ENCODE measurements around the gene UBE2L3. TPM values are rescaled to one million over a fixed set of nuclear protein-coding genes. Genes with fewer than 3 reads are reported as not detected.

The UBE2L3 gene
- total and polyA plus RNA-seq, 2 donors (not counting 1 experiment from before 2014, with no cell fraction given): 13.5 to 30.9 TPM

DNA sequence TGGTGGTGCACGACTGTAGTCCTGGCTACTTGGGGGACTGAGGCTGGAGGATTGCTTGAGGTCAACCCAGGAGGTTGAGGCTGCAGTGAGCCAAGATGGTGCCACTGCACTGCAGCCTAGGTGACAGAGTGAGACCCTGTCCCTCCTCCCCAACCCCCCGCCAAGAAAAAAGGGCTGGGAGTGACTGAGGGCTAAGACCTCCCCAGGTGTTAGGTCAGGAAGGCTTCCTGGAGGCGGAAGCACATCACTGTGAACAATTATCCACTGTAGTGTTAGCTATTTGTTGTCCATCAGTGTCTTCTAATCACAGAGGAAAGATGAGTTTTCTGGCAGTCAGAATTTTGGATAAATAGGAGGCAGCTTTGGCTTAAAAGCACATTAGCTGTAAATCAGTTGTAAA lies 53.5 kb downstream of the UBE2L3 start:
- Histone ChIP-seq H3K9me3 (ENCODE audit: control extremely low read depth in 1 of 3, control insufficient read depth in 2 of 3, insufficient read depth in 1 of 3, low read length in 2 of 3) (no peaks in the 10 kb centered on the region), H3K4me2 (replicated peaks; ENCODE audit: low read depth, low read length, poor library complexity, severe bottlenecking) (no peak overlapping the region), H3K27me3 (replicated peaks in 1 of 4; ENCODE audit: control extremely low read depth in 1 of 4, control insufficient read depth in 3 of 4, insufficient read depth in 4 of 4, low read length in 3 of 4) (no peaks in the 10 kb centered on the region), H3K4me1 (ENCODE audit: control insufficient read depth in 2 of 2, insufficient read depth in 2 of 2, low read length in 2 of 2) (peaks cover 3 to 14% of the 10 kb centered on the region in 2 donors), H3K36me3 (replicated peaks in 1 of 2; ENCODE audit: control extremely low read depth in 1 of 2, control insufficient read depth in 1 of 2, extremely low read depth in 1 of 2, insufficient read depth in 2 of 2, low read length in 1 of 2) (peaks cover under 1 to 40% of the 10 kb centered on the region in 2 experiments), H3K9ac (ENCODE audit: low read length) (no peak overlapping the region), H4K20me1 (ENCODE audit: control insufficient read depth, insufficient read depth, low read length, poor library complexity, severe bottlenecking) (peaks cover 78% of the 10 kb centered on the region), H3K4me3 (ENCODE audit: control extremely low read depth in 1 of 5, extremely low read depth in 1 of 5, insufficient read depth in 1 of 5, low read depth in 2 of 5, low read length in 4 of 5) (no peak overlapping the region), H3K79me2 (ENCODE audit: control insufficient read depth, insufficient read depth, low read length) (peaks cover 58% of the 10 kb centered on the region), H3K27ac (ENCODE audit: low read length in 2 of 2) (no peak overlapping the region), H2AFZ (ENCODE audit: insufficient read depth, low read depth, low read length, poor library complexity, severe bottlenecking) (no peak overlapping the region)
- DNase-seq (no peak), ATAC-seq (ENCODE audit: low read depth) (no peak)
- H3K27ac Mint-ChIP-seq: no peak overlapping the region
- H3K9me3 Mint-ChIP-seq (ENCODE audit: insufficient read depth): no peaks in the 10 kb centered on the region
- H3K4me1 Mint-ChIP-seq: peaks cover 29% of the 10 kb centered on the region
- intact Hi-C loops (cut with micrococcal nuclease): no loop called here
- TF ChIP-seq, protein P1, sequence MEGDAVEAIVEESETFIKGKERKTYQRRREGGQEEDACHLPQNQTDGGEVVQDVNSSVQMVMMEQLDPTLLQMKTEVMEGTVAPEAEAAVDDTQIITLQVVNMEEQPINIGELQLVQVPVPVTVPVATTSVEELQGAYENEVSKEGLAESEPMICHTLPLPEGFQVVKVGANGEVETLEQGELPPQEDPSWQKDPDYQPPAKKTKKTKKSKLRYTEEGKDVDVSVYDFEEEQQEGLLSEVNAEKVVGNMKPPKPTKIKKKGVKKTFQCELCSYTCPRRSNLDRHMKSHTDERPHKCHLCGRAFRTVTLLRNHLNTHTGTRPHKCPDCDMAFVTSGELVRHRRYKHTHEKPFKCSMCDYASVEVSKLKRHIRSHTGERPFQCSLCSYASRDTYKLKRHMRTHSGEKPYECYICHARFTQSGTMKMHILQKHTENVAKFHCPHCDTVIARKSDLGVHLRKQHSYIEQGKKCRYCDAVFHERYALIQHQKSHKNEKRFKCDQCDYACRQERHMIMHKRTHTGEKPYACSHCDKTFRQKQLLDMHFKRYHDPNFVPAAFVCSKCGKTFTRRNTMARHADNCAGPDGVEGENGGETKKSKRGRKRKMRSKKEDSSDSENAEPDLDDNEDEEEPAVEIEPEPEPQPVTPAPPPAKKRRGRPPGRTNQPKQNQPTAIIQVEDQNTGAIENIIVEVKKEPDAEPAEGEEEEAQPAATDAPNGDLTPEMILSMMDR (IDR thresholded peaks at IDR 0.05): no peak
- WGBS (ENCODE audit: insufficient coverage): 100% methylated on average over 1 of the region's 3 CpGs
- CTCF ChIA-PET: interaction anchor here (1.2 kb wide), 1 partner anchor 8 kb away, joined by 3 read pairs; the partner anchor contains the start of gene YDJC
- H3K4me3 Mint-ChIP-seq: no peak overlapping the region
- no peaks in the 10 kb centered on the region for H3K27me3 Mint-ChIP-seq
- POLR2A ChIA-PET: no interaction called here

DNA sequence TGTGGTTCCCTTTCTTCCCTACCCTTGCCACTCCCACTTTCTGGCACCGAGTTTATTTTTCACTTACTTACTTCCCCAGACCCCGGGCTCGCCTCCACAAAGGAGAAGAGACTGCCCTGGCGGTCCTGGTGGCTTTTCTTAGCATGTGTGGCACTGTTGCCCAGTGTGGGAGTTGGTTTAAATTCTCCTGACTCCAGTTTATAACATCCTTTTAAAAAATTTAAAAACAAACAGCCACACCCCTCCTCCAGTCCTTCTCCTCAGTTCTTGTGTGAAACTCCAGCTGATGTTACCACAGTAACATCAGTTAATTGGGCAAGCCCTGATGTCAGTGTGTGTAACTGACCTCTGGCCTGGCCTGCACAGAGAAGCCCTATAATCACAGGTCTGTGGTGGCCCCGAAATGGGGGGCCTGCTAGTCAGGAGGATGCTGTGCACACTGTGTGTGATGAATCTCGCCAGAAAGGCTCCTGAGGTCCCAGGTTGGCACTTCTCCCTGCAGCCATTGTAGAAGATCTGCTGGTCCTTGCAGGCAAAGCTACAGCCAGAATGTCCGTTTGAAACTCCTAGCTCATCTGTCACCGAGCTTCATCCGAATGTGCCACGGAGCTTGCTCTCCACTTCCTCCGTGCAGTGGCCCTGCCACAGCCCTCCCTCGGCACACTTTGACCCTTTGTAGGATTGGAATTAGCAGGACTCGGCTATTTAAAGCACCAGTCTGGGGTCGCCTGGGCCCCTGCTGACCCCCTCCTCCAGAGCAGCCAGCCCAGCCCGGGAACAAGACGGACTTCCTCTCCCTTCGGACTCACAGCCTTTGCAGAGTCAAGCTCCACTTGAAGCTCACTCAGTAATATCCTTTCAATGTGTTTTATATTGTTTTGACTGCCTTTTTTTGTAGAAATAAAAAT lies 54.8 kb downstream of the UBE2L3 start:
- peaks cover 58% of the 10 kb centered on the region for H3K79me2 ChIP-seq (ENCODE audit: control insufficient read depth, insufficient read depth, low read length)

More for the DNA sequence above, 54.8 kb downstream of the UBE2L3 start:
- Histone ChIP-seq H3K9ac (ENCODE audit: low read length) (no peak overlapping the region), H3K4me3 (ENCODE audit: control extremely low read depth in 1 of 5, extremely low read depth in 1 of 5, insufficient read depth in 1 of 5, low read depth in 2 of 5, low read length in 4 of 5) (no peak overlapping the region), H2AFZ (ENCODE audit: insufficient read depth, low read depth, low read length, poor library complexity, severe bottlenecking) (no peak overlapping the region), H4K20me1 (ENCODE audit: control insufficient read depth, insufficient read depth, low read length, poor library complexity, severe bottlenecking) (peaks cover 87% of the 10 kb centered on the region), H3K36me3 (replicated peaks in 1 of 2; ENCODE audit: control extremely low read depth in 1 of 2, control insufficient read depth in 1 of 2, extremely low read depth in 1 of 2, insufficient read depth in 2 of 2, low read length in 1 of 2) (peaks cover 0 to 51% of the 10 kb centered on the region in 2 experiments), H3K4me2 (replicated peaks; ENCODE audit: low read depth, low read length, poor library complexity, severe bottlenecking) (no peak overlapping the region), H3K27me3 (replicated peaks in 1 of 4; ENCODE audit: control extremely low read depth in 1 of 4, control insufficient read depth in 3 of 4, insufficient read depth in 4 of 4, low read length in 3 of 4) (no peaks in the 10 kb centered on the region), H3K27ac (ENCODE audit: low read length in 2 of 2) (peak overlapping the region in 1 of 2 donors; percentile 15), H3K9me3 (ENCODE audit: control extremely low read depth in 1 of 3, control insufficient read depth in 2 of 3, insufficient read depth in 1 of 3, low read length in 2 of 3) (no peaks in the 10 kb centered on the region), H3K4me1 (ENCODE audit: control insufficient read depth in 2 of 2, insufficient read depth in 2 of 2, low read length in 2 of 2) (peaks cover 7 to 13% of the 10 kb centered on the region in 2 donors)
- no peaks in the 10 kb centered on the region for H3K27me3 Mint-ChIP-seq
- DNase-seq (no peak), ATAC-seq (ENCODE audit: low read depth) (no peak)
- H3K4me3 Mint-ChIP-seq: no peak overlapping the region
- no peaks in the 10 kb centered on the region for H3K9me3 Mint-ChIP-seq (ENCODE audit: insufficient read depth)
- ChIA-PET CTCF (interaction anchor here (1.0 to 11.1 kb wide), 3 partner anchors 9 to 46 kb away, joined by 3 to 168 read pairs (median 5); partner anchors contain the start of gene SDF2L1), POLR2A (no interaction called here)
- WGBS (ENCODE audit: insufficient coverage): 92% methylated on average over 10 of the region's 17 CpGs
- no peak for TF ChIP-seq EZH2 (IDR thresholded peaks at IDR 0.05; ENCODE audit: borderline replicate concordance, insufficient read depth, low read depth, low read length, poor library complexity, severe bottlenecking)
- TF ChIP-seq, protein P1 (IDR thresholded peaks at IDR 0.05): no peak
- H3K27ac Mint-ChIP-seq: no peak overlapping the region
- peaks cover 28% of the 10 kb centered on the region for H3K4me1 Mint-ChIP-seq
- intact Hi-C loops (cut with micrococcal nuclease): no loop called here
